Breast epithelium (tissue), 3 donors: ENCODE data around the gene TEX13B.
"Not testable (repeated sequence)": the region's sequence is repeated elsewhere in the genome, so short reads cannot be mapped to it uniquely, and the experiment has no call there.

Experiments
- POLR2A ChIP-seq: fragments of 450-650 bp; IDR thresholded peaks from one replicate; pipeline ENCODE4 v1.6.1; 2016; ENCODE audit warnings: antibody characterized with exemption, mild to moderate bottlenecking, moderate library complexity
- POLR2AphosphoS5 ChIP-seq, 3 donors: sonication (generic); formaldehyde crosslinking; IDR thresholded peaks; one replicate each; pipeline ENCODE4 v1.6.1; 2017; ENCODE audit warnings: antibody characterized with exemption in 3 of 3
- TF ChIP-seq, protein P1 (sequence below), 3 donors: fragments of 450-650 bp; IDR thresholded peaks; one replicate each; pipeline ENCODE4 v1.5.1; 2016 to 2017; ENCODE audit warnings: antibody characterized with exemption in 3 of 3, mild to moderate bottlenecking in 3 of 3, moderate library complexity in 3 of 3

DNA sequence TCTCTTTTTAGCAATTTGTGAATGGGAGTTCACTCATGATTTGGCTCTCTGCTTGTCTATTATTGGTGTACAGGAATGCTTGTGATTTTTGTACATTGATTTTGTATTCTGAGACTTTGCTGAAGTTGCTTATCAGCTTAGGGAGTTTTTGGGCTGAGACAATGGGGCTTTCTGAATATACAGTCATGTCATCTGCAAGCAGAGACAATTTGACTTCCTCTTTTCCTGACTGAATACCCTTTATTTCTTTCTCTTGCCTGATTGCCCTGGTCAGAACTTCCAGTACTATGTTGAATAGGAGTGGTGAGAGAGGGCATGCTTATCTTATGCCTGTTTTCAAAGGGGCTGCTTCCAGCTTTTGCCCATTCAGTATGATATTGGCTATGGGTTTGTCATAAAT, 26.8 kb downstream of the TEX13B start:
- TF ChIP-seq POLR2A; POLR2AphosphoS5 (IDR thresholded peaks at IDR 0.05): not testable (repeated sequence)
- TF ChIP-seq, protein P1, sequence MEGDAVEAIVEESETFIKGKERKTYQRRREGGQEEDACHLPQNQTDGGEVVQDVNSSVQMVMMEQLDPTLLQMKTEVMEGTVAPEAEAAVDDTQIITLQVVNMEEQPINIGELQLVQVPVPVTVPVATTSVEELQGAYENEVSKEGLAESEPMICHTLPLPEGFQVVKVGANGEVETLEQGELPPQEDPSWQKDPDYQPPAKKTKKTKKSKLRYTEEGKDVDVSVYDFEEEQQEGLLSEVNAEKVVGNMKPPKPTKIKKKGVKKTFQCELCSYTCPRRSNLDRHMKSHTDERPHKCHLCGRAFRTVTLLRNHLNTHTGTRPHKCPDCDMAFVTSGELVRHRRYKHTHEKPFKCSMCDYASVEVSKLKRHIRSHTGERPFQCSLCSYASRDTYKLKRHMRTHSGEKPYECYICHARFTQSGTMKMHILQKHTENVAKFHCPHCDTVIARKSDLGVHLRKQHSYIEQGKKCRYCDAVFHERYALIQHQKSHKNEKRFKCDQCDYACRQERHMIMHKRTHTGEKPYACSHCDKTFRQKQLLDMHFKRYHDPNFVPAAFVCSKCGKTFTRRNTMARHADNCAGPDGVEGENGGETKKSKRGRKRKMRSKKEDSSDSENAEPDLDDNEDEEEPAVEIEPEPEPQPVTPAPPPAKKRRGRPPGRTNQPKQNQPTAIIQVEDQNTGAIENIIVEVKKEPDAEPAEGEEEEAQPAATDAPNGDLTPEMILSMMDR (IDR thresholded peaks at IDR 0.05) = not testable (repeated sequence)
